ENCODE measurements around the gene NBEAL1. TPM values are rescaled to one million over a fixed set of nuclear protein-coding genes. Genes with fewer than 3 reads are reported as not detected.
"Not testable (repeated sequence)": the region's sequence is repeated elsewhere in the genome, so short reads cannot be mapped to it uniquely, and the experiment has no call there.

Gene NBEAL1
- total RNA-seq: 18.0 TPM
- long read RNA-seq, partial matches to known transcripts: 2 of 5 reads
- long read RNA-seq, other reads (novel, unspliced or antisense): 3 of 5 reads

DNA sequence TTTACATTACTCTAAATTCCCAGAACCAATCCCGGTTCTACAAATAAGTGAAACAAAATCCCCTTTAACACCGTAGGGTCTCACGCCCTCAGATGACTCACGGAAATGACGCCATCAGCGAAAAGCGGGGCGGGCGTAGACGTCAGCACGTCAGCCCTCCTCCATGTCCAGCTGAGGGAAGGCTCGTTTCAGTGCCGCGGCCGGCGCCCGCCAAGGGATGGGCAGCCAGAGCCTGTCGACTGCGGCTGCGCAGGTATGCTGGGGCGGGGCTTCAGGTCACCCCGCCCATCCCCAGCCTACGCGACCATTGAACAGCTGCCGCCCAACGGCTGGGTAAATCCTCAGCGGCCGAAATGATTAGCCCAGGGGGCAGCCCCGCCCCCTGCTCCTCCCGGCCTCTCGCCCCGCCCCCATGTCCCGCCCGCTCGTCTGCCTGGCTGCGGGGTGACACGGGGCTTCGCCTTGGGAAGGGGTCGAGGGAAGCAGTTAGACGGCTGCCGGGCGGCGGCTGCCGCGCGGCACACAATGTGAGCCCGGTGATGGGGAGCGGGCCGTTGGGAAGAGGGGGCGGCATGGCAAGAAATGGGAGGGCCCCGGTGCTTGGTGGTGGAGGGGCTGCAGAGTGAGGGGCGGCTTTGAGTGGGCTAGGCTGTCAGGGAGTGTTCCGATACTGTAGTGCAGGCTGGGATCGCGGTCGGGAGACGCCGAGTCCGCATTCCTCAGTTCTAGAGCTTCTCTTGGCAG is at the start of gene NBEAL1:
Gene NBEAL1 (plus strand): TSS at position 420 of the 744 bp plus-strand sequence. CDS start 1,510 bp downstream, outside the sequence.
- peak within 1 kb of the TSS; percentile 91 for H3K4me3 ChIP-seq
- TF ChIP-seq, protein P1, sequence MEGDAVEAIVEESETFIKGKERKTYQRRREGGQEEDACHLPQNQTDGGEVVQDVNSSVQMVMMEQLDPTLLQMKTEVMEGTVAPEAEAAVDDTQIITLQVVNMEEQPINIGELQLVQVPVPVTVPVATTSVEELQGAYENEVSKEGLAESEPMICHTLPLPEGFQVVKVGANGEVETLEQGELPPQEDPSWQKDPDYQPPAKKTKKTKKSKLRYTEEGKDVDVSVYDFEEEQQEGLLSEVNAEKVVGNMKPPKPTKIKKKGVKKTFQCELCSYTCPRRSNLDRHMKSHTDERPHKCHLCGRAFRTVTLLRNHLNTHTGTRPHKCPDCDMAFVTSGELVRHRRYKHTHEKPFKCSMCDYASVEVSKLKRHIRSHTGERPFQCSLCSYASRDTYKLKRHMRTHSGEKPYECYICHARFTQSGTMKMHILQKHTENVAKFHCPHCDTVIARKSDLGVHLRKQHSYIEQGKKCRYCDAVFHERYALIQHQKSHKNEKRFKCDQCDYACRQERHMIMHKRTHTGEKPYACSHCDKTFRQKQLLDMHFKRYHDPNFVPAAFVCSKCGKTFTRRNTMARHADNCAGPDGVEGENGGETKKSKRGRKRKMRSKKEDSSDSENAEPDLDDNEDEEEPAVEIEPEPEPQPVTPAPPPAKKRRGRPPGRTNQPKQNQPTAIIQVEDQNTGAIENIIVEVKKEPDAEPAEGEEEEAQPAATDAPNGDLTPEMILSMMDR (IDR thresholded peaks at IDR 0.05; ENCODE audit: borderline replicate concordance): no peak
- no peaks in the 10 kb centered on the region for H3K9me3 ChIP-seq (replicated peaks)
- intact Hi-C loops (cut with micrococcal nuclease): no loop called here
- H3K4me1 ChIP-seq: peaks cover 55% of the 10 kb centered on the region
- H3K27me3 ChIP-seq (ENCODE audit: low read depth): no peaks in the 10 kb centered on the region
- H3K36me3 ChIP-seq: no peaks in the 10 kb centered on the region
- H3K27ac ChIP-seq (replicated peaks): peak within 1 kb of the TSS; percentile 96
- peak; percentile 98 for DNase-seq

DNA sequence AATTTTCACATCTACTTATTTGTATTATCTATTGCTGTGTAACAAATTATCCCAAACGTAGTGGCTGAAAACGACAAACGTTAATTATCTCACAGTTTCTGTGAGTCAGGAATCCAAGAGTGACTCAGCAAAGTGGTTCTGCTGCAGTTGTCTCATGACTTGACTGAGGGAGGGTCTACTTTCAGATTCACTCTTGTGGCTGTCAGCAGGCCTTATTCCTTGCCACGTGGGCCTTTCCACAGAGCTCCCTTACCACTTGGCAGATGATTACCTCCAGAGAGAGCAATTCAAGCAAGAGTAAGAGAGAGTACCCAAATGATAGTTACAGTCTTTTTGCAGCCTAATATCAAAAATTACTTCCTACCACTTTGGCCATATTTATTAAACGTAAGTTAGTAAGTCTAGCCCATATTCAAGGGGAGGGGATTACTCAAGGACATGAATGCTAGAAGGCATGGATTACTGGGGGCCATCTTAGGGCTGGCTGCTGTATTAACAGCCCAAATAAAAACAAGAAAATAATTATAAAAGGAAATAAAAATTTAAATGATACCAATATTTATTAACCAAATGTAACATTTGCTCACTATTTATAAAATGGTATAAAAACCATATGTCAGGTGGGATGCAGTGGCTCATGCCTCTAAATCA is 48.7 kb upstream of the NBEAL1 start:
- Histone ChIP-seq H3K36me3 (peaks cover 20% of the 10 kb centered on the region), H3K4me1 (no peaks in the 10 kb centered on the region), H3K27ac (replicated peaks) (no peak overlapping the region), H3K9me3 (replicated peaks) (no peaks in the 10 kb centered on the region), H3K4me3 (no peak overlapping the region), H3K27me3 (ENCODE audit: low read depth) (no peaks in the 10 kb centered on the region)
- intact Hi-C loops (cut with micrococcal nuclease): no loop called here
- TF ChIP-seq, protein P1 (IDR thresholded peaks at IDR 0.05; ENCODE audit: borderline replicate concordance): no peak
- DNase-seq: no peak

DNA sequence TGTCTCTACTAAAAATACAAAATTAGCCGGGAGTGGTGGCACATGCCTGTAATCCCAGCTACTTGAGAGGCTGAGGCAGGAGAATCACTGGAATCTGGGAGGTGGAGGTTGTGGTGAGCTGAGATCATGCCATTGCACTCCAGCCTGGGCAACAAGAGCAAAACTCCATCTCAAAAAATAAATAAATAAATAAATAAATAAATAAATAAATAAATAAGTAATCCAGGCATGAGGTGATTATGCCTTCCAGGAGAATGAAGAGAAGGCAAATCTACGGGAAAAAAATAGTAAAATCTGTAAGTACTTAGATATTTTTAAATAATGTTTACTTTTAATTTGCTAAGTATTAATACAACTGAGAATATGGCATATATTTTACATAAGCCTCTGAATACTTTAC is 45.3 kb upstream of the NBEAL1 start:
- H3K27ac ChIP-seq (replicated peaks); H3K4me1 ChIP-seq; intact Hi-C loops (cut with micrococcal nuclease); H3K9me3 ChIP-seq (replicated peaks); H3K4me3 ChIP-seq; H3K27me3 ChIP-seq (ENCODE audit: low read depth); DNase-seq: not testable (repeated sequence)
- peaks cover 38% of the 10 kb centered on the region for H3K36me3 ChIP-seq

DNA sequence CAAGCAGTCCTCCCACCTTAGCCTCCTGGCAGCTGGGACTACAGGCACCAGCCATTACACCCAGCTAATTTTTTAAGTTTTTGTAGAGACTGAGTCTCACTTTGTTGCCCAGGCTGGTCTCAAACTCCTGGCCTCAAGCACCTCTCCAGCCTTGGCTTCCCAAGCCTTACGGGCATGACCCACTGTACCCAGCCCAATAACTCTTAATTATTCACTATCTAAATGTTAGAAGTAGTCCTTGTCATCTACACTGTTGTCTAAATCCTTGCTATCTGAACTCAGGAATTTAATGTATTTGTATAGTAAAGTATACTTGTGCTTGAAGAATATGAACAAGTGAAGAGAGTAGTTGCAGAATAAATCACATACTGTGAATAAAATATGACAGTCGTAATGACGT is 37.9 kb upstream of the NBEAL1 start:
- H3K36me3 ChIP-seq: peaks cover 66% of the 10 kb centered on the region
- TF ChIP-seq, protein P1 (IDR thresholded peaks at IDR 0.05; ENCODE audit: borderline replicate concordance): no peak
- no peak for DNase-seq
- H3K9me3 ChIP-seq (replicated peaks): no peaks in the 10 kb centered on the region
- no peaks in the 10 kb centered on the region for H3K4me1 ChIP-seq
- no peak overlapping the region for H3K4me3 ChIP-seq
- no peaks in the 10 kb centered on the region for H3K27me3 ChIP-seq (ENCODE audit: low read depth)
- no peak overlapping the region for H3K27ac ChIP-seq (replicated peaks)
- intact Hi-C loops (cut with micrococcal nuclease): no loop called here

DNA sequence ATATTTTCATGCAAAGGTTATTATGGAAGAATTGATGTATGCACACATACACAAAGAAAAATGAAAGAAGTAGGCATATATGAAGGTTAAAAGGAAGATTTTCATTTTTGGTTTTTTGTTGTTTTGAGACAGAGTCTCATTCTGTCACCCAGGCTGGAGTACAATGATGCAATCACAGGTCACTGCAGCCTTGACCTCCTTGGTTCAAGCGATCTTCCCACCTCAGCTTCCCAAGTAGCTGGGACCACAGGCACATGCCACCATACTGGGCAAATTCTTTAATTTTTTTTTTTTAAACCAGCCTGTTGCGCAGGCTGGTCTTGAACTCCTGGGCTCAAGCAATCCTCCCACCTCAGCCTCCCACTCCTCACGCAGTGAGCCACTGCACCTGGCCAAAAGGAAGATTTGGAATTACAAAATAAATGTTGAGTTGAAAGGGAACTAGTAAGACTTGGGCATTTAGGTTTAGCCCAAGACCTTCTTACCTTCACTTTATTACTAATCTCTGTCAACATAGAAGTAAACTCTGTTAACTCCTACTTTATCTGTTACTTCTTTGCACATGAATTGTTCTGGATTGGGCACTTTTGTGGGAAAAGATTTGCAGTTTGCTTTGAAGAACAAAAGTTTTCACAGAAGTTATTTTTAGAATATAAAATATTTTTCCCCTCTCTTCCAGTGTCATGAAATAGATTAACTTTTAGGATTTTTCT is 31.7 kb upstream of the NBEAL1 start:
- intact Hi-C loops (cut with micrococcal nuclease): no loop called here
- Histone ChIP-seq H3K27ac (replicated peaks) (no peak overlapping the region), H3K9me3 (replicated peaks) (no peaks in the 10 kb centered on the region), H3K4me1 (no peaks in the 10 kb centered on the region), H3K36me3 (peaks cover 43% of the 10 kb centered on the region), H3K27me3 (ENCODE audit: low read depth) (no peaks in the 10 kb centered on the region), H3K4me3 (no peak overlapping the region)
- TF ChIP-seq, protein P1 (IDR thresholded peaks at IDR 0.05; ENCODE audit: borderline replicate concordance): no peak
- DNase-seq: no peak
